Measurements from ENCODE around the gene PGPEP1. TPM values are rescaled to one million over a fixed set of nuclear protein-coding genes. Genes with fewer than 3 reads are reported as not detected.
"Not testable (repeated sequence)": the region's sequence is repeated elsewhere in the genome, so short reads cannot be mapped to it uniquely, and the experiment has no call there.

Gene PGPEP1
- total and polyA plus RNA-seq, 2 donors (not counting 3 experiments of a cell fraction or from before 2014, with no cell fraction given) = 9.9 to 27.2 TPM

GRCh38 chr19:18348818-18349339 lies 8.5 kb downstream of the PGPEP1 start:
- H3K4me1 ChIP-seq (ENCODE audit: control insufficient read depth, extremely low read depth, insufficient read depth, low read length); H3K79me2 ChIP-seq (ENCODE audit: control insufficient read depth, insufficient read depth, low read length); H3K27me3 ChIP-seq (ENCODE audit: control insufficient read depth in 2 of 2, insufficient read depth in 2 of 2, low read length in 2 of 2); DNase-seq (ENCODE audit: low read depth, low spot score); H3K27ac ChIP-seq (ENCODE audit: insufficient read depth, low read depth, low read length); H3K9me3 ChIP-seq (replicated peaks; ENCODE audit: control insufficient read depth, insufficient read depth, low read length); H3K9me1 ChIP-seq (replicated peaks; ENCODE audit: control insufficient read depth, extremely low read depth, insufficient read depth, low read length); H3K4me3 ChIP-seq (replicated peaks in 1 of 3; ENCODE audit: insufficient read depth in 1 of 3, low read depth in 1 of 3, low read length in 3 of 3); FAIRE-seq; H3K4me2 ChIP-seq (ENCODE audit: insufficient read depth, low read length); H2AFZ ChIP-seq (ENCODE audit: low read depth, low read length); H3K9ac ChIP-seq (replicated peaks; ENCODE audit: extremely low read depth, insufficient read depth, low read length); H3K36me3 ChIP-seq (ENCODE audit: control insufficient read depth in 2 of 2, extremely low read depth in 1 of 2, insufficient read depth in 2 of 2, low read length in 2 of 2); dilution Hi-C loops (cut with MboI; ENCODE audit: extremely low pct_ligation_motif_present, low sequenced_read_pairs); BruUV-seq (replicated peaks); H4K20me1 ChIP-seq (replicated peaks; ENCODE audit: control insufficient read depth, extremely low read depth, insufficient read depth, low read length): not testable (repeated sequence)
- intact Hi-C loops (cut with micrococcal nuclease) = loop anchor here (1.0 kb wide), 2 partner anchors 37 to 61 kb away; partner anchors contain the start of gene GDF15
- CTCF ChIA-PET = interaction anchor here (0.7 to 4.1 kb wide), 21 partner anchors 10 to 236 kb away, joined by 3 to 160 read pairs (median 7); partner anchors contain the start of genes GDF15, JUND, LSM4 and PGPEP1
- POLR2A ChIA-PET = interaction anchor here (1.0 to 1.8 kb wide), 3 partner anchors 37 to 67 kb away, joined by 4 to 9 read pairs (median 5); partner anchors contain the start of gene GDF15

GRCh38 chr19:18349524-18350128 lies 9.2 kb downstream of the PGPEP1 start:
- no peaks in the 10 kb centered on the region for H3K9me3 ChIP-seq (replicated peaks; ENCODE audit: control insufficient read depth, insufficient read depth, low read length)
- H2AFZ ChIP-seq (ENCODE audit: low read depth, low read length) = no peak overlapping the region
- H3K9ac ChIP-seq (replicated peaks; ENCODE audit: extremely low read depth, insufficient read depth, low read length) = no peak overlapping the region
- FAIRE-seq = peak; percentile 91
- H4K20me1 ChIP-seq (replicated peaks; ENCODE audit: control insufficient read depth, extremely low read depth, insufficient read depth, low read length) = no peaks in the 10 kb centered on the region
- CTCF ChIA-PET = interaction anchor here (0.6 to 4.1 kb wide), 28 partner anchors 10 to 237 kb away, joined by 3 to 160 read pairs (median 5); partner anchors contain the start of genes GDF15, JUND, LSM4 and PGPEP1
- H3K27me3 ChIP-seq (ENCODE audit: control insufficient read depth in 2 of 2, insufficient read depth in 2 of 2, low read length in 2 of 2) = no peaks in the 10 kb centered on the region
- peak; percentile 67 for DNase-seq (ENCODE audit: low read depth, low spot score)
- intact Hi-C loops (cut with micrococcal nuclease) (loop anchor here (1.0 kb wide), 2 partner anchors 37 to 61 kb away; partner anchors contain the start of gene GDF15), dilution Hi-C loops (cut with MboI; ENCODE audit: extremely low pct_ligation_motif_present, low sequenced_read_pairs) (no loop called here)
- no peak overlapping the region for H3K4me3 ChIP-seq (replicated peaks in 1 of 3; ENCODE audit: insufficient read depth in 1 of 3, low read depth in 1 of 3, low read length in 3 of 3)
- no peaks in the 10 kb centered on the region for H3K79me2 ChIP-seq (ENCODE audit: control insufficient read depth, insufficient read depth, low read length)
- TF ChIP-seq FOS (IDR thresholded peaks at IDR 0.05; ENCODE audit: borderline replicate concordance, insufficient read depth, low read length) (peak; percentile 32), MYC (IDR thresholded peaks at IDR 0.05; ENCODE audit: low read depth, low read length) (no peak), GATA2 (IDR thresholded peaks at IDR 0.05; ENCODE audit: insufficient read depth, insufficient read length, low read depth, low read length) (no peak), JUN (IDR thresholded peaks at IDR 0.05; ENCODE audit: borderline replicate concordance, insufficient read depth, insufficient read length, low read depth) (no peak), CTCF (IDR thresholded peaks at IDR 0.05; ENCODE audit: extremely low read depth in 1 of 2, insufficient read depth in 1 of 2, low read depth in 1 of 2, low read length in 2 of 2) (peak; percentile 80 to 86), EZH2 (IDR thresholded peaks at IDR 0.05; ENCODE audit: borderline replicate concordance, low read depth, low read length, severe bottlenecking) (no peak)
- no peaks in the 10 kb centered on the region for H3K36me3 ChIP-seq (ENCODE audit: control insufficient read depth in 2 of 2, extremely low read depth in 1 of 2, insufficient read depth in 2 of 2, low read length in 2 of 2)
- H3K4me1 ChIP-seq (ENCODE audit: control insufficient read depth, extremely low read depth, insufficient read depth, low read length) = no peaks in the 10 kb centered on the region
- H3K4me2 ChIP-seq (ENCODE audit: insufficient read depth, low read length) = no peak overlapping the region
- H3K9me1 ChIP-seq (replicated peaks; ENCODE audit: control insufficient read depth, extremely low read depth, insufficient read depth, low read length) = no peaks in the 10 kb centered on the region
- no TSS peak for BruUV-seq (replicated peaks)
- H3K27ac ChIP-seq (ENCODE audit: insufficient read depth, low read depth, low read length) = no peak overlapping the region
- POLR2A ChIA-PET = interaction anchor here (1.0 to 1.8 kb wide), 3 partner anchors 36 to 68 kb away, joined by 4 to 9 read pairs (median 5); partner anchors contain the start of gene GDF15
